PC-9 (cell line): Measurements from ENCODE around the gene PHYHIPL. TPM values are rescaled to one million over a fixed set of nuclear protein-coding genes. Genes with fewer than 3 reads are reported as not detected.

Source experiments
- BruUV-seq: library from RNA; stranded (reverse); fragments of 400-500 nt; replicated peaks from 2 replicates; lab custom pipeline; 2021; lab: Mats Ljungman, UMichigan
- CTCF ChIA-PET: fragments of 300-600 bp; sonication (Branson Sonifier 250); formaldehyde crosslinking; loops from one replicate; lab custom pipeline; 2022; ENCODE audit warnings: antibody characterized with exemption; lab: Charles Lee
- POLR2A ChIA-PET: fragments of 300-600 bp; sonication (Branson Sonifier 250); formaldehyde crosslinking; loops from one replicate; lab custom pipeline; 2022; ENCODE audit warnings: antibody characterized with exemption; ENCODE audit not compliant: unreplicated experiment; lab: Charles Lee
- DNase-seq, 2 experiments: peaks; one replicate each; pipeline versions ENCODE4 v3.0.0 to v3.0.0-alpha.2; 2015 to 2022; ENCODE audit warnings: mixed read lengths in 1 of 2
- H2AFZ ChIP-seq: fragments of 200-600 bp; sonication (generic); 2 replicates; pipeline ENCODE4 v1.8.1; 2017; ENCODE audit warnings: antibody characterized with exemption
- H3F3A ChIP-seq: fragments of 200-600 bp; sonication (generic); 2 replicates; pipeline ENCODE4 v1.8.1; 2017; ENCODE audit warnings: antibody characterized with exemption, mild to moderate bottlenecking, low read depth; ENCODE audit not compliant: insufficient read depth
- H3K27ac ChIP-seq: fragments of 200-600 bp; sonication (generic); 2 replicates; pipeline ENCODE4 v1.6.1; 2016; ENCODE audit warnings: mixed run types
- H3K27me3 ChIP-seq: fragments of 200-600 bp; sonication (generic); 2 replicates; pipeline ENCODE4 v1.6.1; 2016; ENCODE audit warnings: low read depth, mixed run types; ENCODE audit not compliant: insufficient read depth
- H3K36me3 ChIP-seq: fragments of 200-600 bp; sonication (generic); 2 replicates; pipeline ENCODE4 v1.6.1; 2016; ENCODE audit warnings: low read depth, mixed run types
- H3K4me1 ChIP-seq: fragments of 200-600 bp; sonication (generic); replicated peaks from 2 replicates; pipeline ENCODE4 v1.6.1; 2016; ENCODE audit warnings: mixed run types; ENCODE audit not compliant: insufficient read depth
- H3K4me2 ChIP-seq: fragments of 200-600 bp; sonication (generic); 2 replicates; pipeline ENCODE4 v1.6.1; 2017; ENCODE audit warnings: mixed run types
- H3K4me3 ChIP-seq: fragments of 200-600 bp; sonication (generic); 2 replicates; pipeline ENCODE4 v1.6.1; 2016; ENCODE audit warnings: mixed run types
- H3K79me2 ChIP-seq: fragments of 200-600 bp; sonication (generic); 2 replicates; pipeline ENCODE4 v1.6.1; 2017; ENCODE audit warnings: low read depth, mixed run types
- H3K9me2 ChIP-seq: fragments of 200-600 bp; sonication (generic); 2 replicates; pipeline ENCODE4 v1.8.1; 2017; ENCODE audit warnings: mild to moderate bottlenecking; ENCODE audit not compliant: insufficient read depth
- H3K9me3 ChIP-seq: fragments of 200-600 bp; sonication (generic); 2 replicates; pipeline ENCODE4 v1.8.1; 2016; ENCODE audit warnings: low read depth; ENCODE audit not compliant: insufficient read depth
- H4K20me1 ChIP-seq: fragments of 200-600 bp; sonication (generic); 2 replicates; pipeline ENCODE4 v1.8.1; 2017; ENCODE audit not compliant: insufficient read depth
- EZH2 ChIP-seq: fragments of 200-600 bp; sonication (generic); IDR thresholded peaks from 2 replicates; pipeline ENCODE4 v1.8.0; 2017; ENCODE audit warnings: antibody characterized with exemption, low read depth
- intact Hi-C: fragments of 100-400 bp; cut with micrococcal nuclease; formaldehyde crosslinking; loops from one replicate; pipeline ENCODE4 v1.10.0; 2022; ENCODE audit not compliant: unreplicated experiment
- total RNA-seq: library from RNA; stranded (reverse); gene quantifications from 2 replicates; pipeline ENCODE4 v1.2.3, GENCODE V29; 2021
- TF ChIP-seq, protein P1 (sequence below): fragments of 200-600 bp; sonication (generic); conservative IDR thresholded peaks from 2 replicates; pipeline ENCODE4 v1.6.1; 2017; ENCODE audit warnings: mixed run types, antibody characterized with exemption, mild to moderate bottlenecking, moderate library complexity

Gene PHYHIPL
- total RNA-seq, 1 experiment from 2014 or later = not detected

DNA sequence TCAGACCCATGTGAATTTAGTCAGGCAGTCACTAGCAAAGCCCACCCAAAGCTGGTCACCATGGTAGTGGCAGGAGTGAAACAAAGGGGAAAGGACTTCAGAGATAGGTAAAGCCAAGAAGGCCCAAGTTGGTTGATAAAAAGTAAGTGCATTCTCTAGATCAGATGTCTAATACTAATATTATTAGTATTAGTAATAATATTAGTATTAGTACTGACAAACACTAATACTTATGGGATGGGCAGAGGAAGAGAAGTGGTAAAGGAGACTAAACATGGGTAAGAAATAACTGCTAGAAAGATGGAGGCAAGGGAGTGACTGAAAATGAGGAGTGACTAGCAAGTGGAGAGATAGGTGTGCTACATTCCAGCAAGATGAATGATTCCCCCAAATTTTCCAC is 46.6 kb upstream of the PHYHIPL start:
- Histone ChIP-seq H3K36me3 (no peaks in the 10 kb centered on the region), H3K4me2 (no peak overlapping the region), H2AFZ (no peak overlapping the region), H3K9me2 (no peaks in the 10 kb centered on the region; the same call in 1 of the 2 replicates), H3F3A (no peaks in the 10 kb centered on the region), H3K9me3 (no peaks in the 10 kb centered on the region), H3K4me3 (no peak overlapping the region), H3K27ac (no peak overlapping the region), H3K27me3 (no peaks in the 10 kb centered on the region), H3K79me2 (no peaks in the 10 kb centered on the region), H4K20me1 (no peaks in the 10 kb centered on the region), H3K4me1 (no peaks in the 10 kb centered on the region)
- DNase-seq = no peak
- ChIA-PET CTCF (no interaction called here), POLR2A (no interaction called here)
- no TSS peak for BruUV-seq
- TF ChIP-seq EZH2 = no peak
- TF ChIP-seq, protein P1, sequence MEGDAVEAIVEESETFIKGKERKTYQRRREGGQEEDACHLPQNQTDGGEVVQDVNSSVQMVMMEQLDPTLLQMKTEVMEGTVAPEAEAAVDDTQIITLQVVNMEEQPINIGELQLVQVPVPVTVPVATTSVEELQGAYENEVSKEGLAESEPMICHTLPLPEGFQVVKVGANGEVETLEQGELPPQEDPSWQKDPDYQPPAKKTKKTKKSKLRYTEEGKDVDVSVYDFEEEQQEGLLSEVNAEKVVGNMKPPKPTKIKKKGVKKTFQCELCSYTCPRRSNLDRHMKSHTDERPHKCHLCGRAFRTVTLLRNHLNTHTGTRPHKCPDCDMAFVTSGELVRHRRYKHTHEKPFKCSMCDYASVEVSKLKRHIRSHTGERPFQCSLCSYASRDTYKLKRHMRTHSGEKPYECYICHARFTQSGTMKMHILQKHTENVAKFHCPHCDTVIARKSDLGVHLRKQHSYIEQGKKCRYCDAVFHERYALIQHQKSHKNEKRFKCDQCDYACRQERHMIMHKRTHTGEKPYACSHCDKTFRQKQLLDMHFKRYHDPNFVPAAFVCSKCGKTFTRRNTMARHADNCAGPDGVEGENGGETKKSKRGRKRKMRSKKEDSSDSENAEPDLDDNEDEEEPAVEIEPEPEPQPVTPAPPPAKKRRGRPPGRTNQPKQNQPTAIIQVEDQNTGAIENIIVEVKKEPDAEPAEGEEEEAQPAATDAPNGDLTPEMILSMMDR = no peak
- intact Hi-C loops = no loop called here

DNA sequence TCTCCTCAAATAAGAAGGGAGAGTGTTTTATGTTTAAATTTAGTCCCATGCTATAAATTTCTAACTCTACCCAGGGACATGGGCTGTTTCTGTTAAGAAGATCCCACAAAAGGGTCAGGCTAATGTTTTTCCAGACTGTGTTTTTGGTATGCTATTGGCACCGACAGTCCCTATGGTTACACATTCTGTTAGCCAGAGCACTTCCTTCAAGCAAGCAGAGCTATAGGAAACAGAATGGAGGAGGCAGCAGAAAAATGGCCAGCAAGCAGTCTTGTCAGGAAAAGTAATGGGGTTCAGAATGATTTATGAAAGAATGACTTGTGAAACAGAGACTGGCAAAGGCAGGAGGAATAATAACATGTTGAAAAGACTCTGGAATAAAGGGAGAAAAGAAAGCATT is 44.8 kb upstream of the PHYHIPL start:
- intact Hi-C loops = no loop called here
- CTCF ChIA-PET = no interaction called here
- BruUV-seq = no TSS peak
- POLR2A ChIA-PET = no interaction called here
- Histone ChIP-seq H3K27me3 (no peaks in the 10 kb centered on the region), H3K4me3 (no peak overlapping the region), H3K9me3 (no peaks in the 10 kb centered on the region), H3K9me2 (no peaks in the 10 kb centered on the region), H3K4me1 (no peaks in the 10 kb centered on the region), H3K4me2 (no peak overlapping the region), H3K79me2 (no peaks in the 10 kb centered on the region), H3F3A (no peaks in the 10 kb centered on the region), H2AFZ (no peak overlapping the region), H3K27ac (no peak overlapping the region), H4K20me1 (no peaks in the 10 kb centered on the region), H3K36me3 (no peaks in the 10 kb centered on the region)
- DNase-seq = no peak
- TF ChIP-seq, protein P1 = no peak

DNA sequence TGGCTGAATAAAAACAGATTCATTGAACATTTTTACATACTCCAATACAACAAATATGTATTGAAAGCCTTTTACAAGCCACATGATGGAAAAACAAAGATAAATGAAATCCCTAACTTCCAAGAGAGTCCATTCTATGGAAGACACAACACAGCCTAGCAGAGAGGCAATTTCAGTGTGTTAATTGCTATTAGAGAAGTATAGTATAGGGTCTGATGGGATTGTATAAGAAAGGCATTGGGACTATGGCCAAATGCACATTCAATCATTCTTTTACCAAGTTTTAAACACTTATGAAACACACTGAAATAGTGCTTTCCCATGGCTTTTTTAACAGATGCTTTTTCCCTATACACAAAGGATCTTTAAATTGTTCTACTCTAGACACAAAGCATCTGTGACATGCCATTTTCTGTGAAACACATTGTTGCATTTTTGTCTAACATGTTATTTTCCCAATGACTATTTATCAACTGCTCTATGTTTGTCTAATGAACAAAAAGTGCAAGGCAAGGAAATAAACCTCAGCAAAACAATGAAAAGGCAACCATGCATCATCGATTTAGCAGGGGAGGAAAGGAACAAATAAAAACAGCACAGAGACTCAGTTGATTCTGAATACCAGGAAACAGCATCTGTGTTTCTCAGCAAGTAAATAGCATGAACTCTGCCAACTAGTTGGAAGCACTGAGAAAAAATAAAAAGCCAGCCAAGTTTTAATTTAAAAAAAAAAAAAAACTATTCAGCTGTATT is 42.4 kb upstream of the PHYHIPL start:
- Histone ChIP-seq H3K4me2 (no peak overlapping the region), H3F3A (no peaks in the 10 kb centered on the region), H3K4me3 (no peak overlapping the region), H4K20me1 (no peaks in the 10 kb centered on the region), H3K9me2 (no peaks in the 10 kb centered on the region), H3K9me3 (no peaks in the 10 kb centered on the region), H3K4me1 (no peaks in the 10 kb centered on the region), H3K27me3 (no peaks in the 10 kb centered on the region), H3K27ac (no peak overlapping the region), H3K36me3 (no peaks in the 10 kb centered on the region), H3K79me2 (no peaks in the 10 kb centered on the region), H2AFZ (no peak overlapping the region)
- no peak for DNase-seq
- no TSS peak for BruUV-seq
- intact Hi-C loops = no loop called here
- ChIA-PET POLR2A (no interaction called here), CTCF (no interaction called here)
- no peak for TF ChIP-seq EZH2
- TF ChIP-seq, protein P1 = no peak
